RWPE2 (cell line): ENCODE data around the gene SMYD4.
"Not testable (repeated sequence)": the region's sequence is repeated elsewhere in the genome, so short reads cannot be mapped to it uniquely, and the experiment has no call there.

Source experiments
- ATAC-seq: fragments of 200-7000 bp; cut with Tn5 transposase; 3 replicates; pipeline ENCODE4 v1.9.1; 2021; ENCODE audit warnings: low read depth
- DNase-seq: peaks from one replicate; pipeline ENCODE4 v3.0.0-alpha.2; 2020; ENCODE audit warnings: low spot score
- H3K27ac ChIP-seq: fragments of 450-650 bp; 2 replicates; pipeline ENCODE4 v1.5.1; 2017; ENCODE audit warnings: mild to moderate bottlenecking; ENCODE audit not compliant: poor library complexity, severe bottlenecking
- H3K27me3 ChIP-seq: fragments of 250-450 bp; sonication (Bioruptor Pico); 2 replicates; pipeline ENCODE4 v1.5.1; 2021; ENCODE audit warnings: mild to moderate bottlenecking, moderate library complexity; ENCODE audit not compliant: insufficient read depth, poor library complexity, severe bottlenecking
- H3K36me3 ChIP-seq: fragments of 250-450 bp; sonication (Bioruptor Pico); 2 replicates; pipeline ENCODE4 v1.5.1; 2020; ENCODE audit warnings: low read depth, mild to moderate bottlenecking, moderate library complexity
- H3K4me1 ChIP-seq: fragments of 250-450 bp; sonication (Bioruptor Pico); 2 replicates; pipeline ENCODE4 v1.5.1; 2021; ENCODE audit warnings: mild to moderate bottlenecking, moderate library complexity; ENCODE audit not compliant: insufficient read depth, poor library complexity, severe bottlenecking
- H3K4me3 ChIP-seq: fragments of 250-450 bp; sonication (Bioruptor Pico); 2 replicates; pipeline ENCODE4 v1.5.1; 2021; ENCODE audit warnings: mild to moderate bottlenecking, moderate library complexity; ENCODE audit not compliant: severe bottlenecking
- H3K9me3 ChIP-seq: fragments of 250-450 bp; sonication (Bioruptor Pico); 2 replicates; pipeline ENCODE4 v1.5.1; 2021; ENCODE audit warnings: mild to moderate bottlenecking, moderate library complexity; ENCODE audit not compliant: severe bottlenecking
- CTCF ChIP-seq: fragments of 450-650 bp; IDR thresholded peaks from one replicate; pipeline ENCODE4 v1.5.1; 2017; ENCODE audit warnings: mild to moderate bottlenecking, moderate library complexity; ENCODE audit not compliant: poor library complexity, severe bottlenecking

Gene SMYD4

GRCh38 chr17:1765576-1765975 lies 64.1 kb downstream of the SMYD4 start:
- no peak for TF ChIP-seq CTCF
- no peak for ATAC-seq
- Histone ChIP-seq H3K4me1 (peaks cover 20% of the 10 kb centered on the region), H3K27ac (no peak overlapping the region), H3K27me3 (no peaks in the 10 kb centered on the region), H3K4me3 (no peak overlapping the region), H3K9me3 (no peaks in the 10 kb centered on the region), H3K36me3 (no peaks in the 10 kb centered on the region)
- no peak for DNase-seq

- not testable (repeated sequence) for ATAC-seq, H3K9me3 ChIP-seq, H3K27me3 ChIP-seq, DNase-seq, H3K36me3 ChIP-seq, H3K4me3 ChIP-seq
- Histone ChIP-seq H3K4me1 (peaks cover 17% of the 10 kb centered on the region), H3K27ac (peak overlapping the region; percentile 41)
These were observed 65.0 kb downstream of the SMYD4 start for GRCh38 chr17:1764705-1765104.

- no peaks in the 10 kb centered on the region for H3K27me3 ChIP-seq
- no peak overlapping the region for H3K4me3 ChIP-seq
- H3K4me1 ChIP-seq: peaks cover 17% of the 10 kb centered on the region
- DNase-seq (no peak), ATAC-seq (peak; percentile 49)
- H3K9me3 ChIP-seq: no peaks in the 10 kb centered on the region
- TF ChIP-seq CTCF: no peak
- H3K36me3 ChIP-seq: no peaks in the 10 kb centered on the region
- H3K27ac ChIP-seq: peak overlapping the region; percentile 41
These were observed 65.4 kb downstream of the SMYD4 start for GRCh38 chr17:1764284-1764683.

- Histone ChIP-seq H3K27ac (peak overlapping the region; percentile 41), H3K4me1 (peaks cover 19% of the 10 kb centered on the region), H3K27me3 (no peaks in the 10 kb centered on the region), H3K9me3 (no peaks in the 10 kb centered on the region), H3K4me3 (no peak overlapping the region), H3K36me3 (no peaks in the 10 kb centered on the region)
- DNase-seq (no peak), ATAC-seq (peak; percentile 30; the same call in 1 of the 3 replicates)
- TF ChIP-seq CTCF: no peak
These were observed 66.5 kb downstream of the SMYD4 start for GRCh38 chr17:1762901-1763898.

- H3K27ac ChIP-seq: no peak overlapping the region
- H3K36me3 ChIP-seq: no peaks in the 10 kb centered on the region
- TF ChIP-seq CTCF: no peak
- no peaks in the 10 kb centered on the region for H3K9me3 ChIP-seq
- ATAC-seq: 0 out of 3 replicates have a peak, but pooled peaks have one; percentile 6
- DNase-seq: no peak
- H3K4me3 ChIP-seq: no peak overlapping the region
- H3K4me1 ChIP-seq: peaks cover 19% of the 10 kb centered on the region
- H3K27me3 ChIP-seq: no peaks in the 10 kb centered on the region
These were observed 67.3 kb downstream of the SMYD4 start for GRCh38 chr17:1762233-1762900.
